OCI-M2 (cell line): Measurements from ENCODE around the gene CA11.
A peak's percentile ranks its signal among the peaks of the same experiment; 100 is the strongest.

Source experiments
- DNase-seq: peaks from one replicate; lab custom pipeline; 2025; ENCODE audit not compliant: unreplicated experiment; lab: John Stamatoyannopoulos, UW

The CA11 gene

DNA sequence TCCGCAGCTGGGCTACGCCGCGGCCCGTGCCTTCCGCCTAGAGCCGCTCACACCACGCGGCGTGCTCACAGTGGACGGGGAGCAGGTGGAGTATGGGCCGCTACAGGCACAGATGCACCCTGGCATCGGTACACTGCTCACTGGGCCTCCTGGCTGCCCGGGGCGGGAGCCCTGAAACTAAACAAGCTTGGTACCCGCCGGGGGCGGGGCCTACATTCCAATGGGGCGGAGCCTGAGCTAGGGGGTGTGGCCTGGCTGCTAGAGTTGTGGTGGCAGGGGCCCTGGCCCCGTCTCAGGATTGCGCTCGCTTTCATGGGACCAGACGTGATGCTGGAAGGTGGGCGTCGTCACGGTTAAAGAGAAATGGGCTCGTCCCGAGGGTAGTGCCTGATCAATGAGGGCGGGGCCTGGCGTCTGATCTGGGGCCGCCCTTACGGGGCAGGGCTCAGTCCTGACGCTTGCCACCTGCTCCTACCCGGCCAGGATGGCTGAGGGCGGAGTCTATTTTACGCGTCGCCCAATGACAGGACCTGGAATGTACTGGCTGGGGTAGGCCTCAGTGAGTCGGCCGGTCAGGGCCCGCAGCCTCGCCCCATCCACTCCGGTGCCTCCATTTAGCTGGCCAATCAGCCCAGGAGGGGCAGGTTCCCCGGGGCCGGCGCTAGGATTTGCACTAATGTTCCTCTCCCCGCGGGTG is 16.2 kb downstream of the CA11 start:
- no peak for DNase-seq

- no peak for DNase-seq
Measured at GRCh38 chr19:48629297-48629598, 16.7 kb downstream of the CA11 start.

DNA sequence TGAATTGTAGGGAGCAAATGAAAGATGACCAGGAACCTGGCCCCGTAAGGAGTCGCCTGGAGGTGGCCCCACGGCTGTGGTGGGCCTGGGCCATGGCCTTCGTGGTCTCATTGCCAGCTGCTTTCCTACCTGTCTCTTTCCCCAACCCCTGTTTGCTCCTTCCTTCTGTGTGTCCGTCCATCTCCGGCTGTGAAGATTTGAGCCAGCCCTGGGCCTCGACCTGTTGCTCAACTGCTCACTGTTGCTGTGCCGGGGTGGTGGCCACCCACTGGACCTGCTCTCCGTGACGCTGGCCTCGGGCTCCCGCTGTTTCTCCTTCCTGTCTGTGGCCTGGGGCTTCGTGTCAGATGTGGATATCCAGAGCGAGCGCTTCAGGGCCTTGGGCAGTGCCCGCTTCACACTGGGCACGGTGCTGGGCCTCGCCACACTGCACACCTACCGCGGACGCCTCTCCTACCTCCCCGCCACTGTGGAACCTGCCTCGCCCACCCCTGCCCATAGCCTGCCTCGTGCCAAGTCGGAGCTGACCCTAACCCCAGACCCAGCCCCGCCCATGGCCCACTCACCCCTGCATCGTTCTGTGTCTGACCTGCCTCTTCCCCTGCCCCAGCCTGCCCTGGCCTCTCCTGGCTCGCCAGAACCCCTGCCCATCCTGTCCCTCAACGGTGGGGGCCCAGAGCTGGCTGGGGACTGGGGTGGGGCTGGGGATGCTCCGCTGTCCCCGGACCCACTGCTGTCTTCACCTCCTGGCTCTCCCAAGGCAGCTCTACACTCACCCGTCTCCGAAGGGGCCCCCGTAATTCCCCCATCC is 17.3 kb downstream of the CA11 start:
- no peak for DNase-seq

DNA sequence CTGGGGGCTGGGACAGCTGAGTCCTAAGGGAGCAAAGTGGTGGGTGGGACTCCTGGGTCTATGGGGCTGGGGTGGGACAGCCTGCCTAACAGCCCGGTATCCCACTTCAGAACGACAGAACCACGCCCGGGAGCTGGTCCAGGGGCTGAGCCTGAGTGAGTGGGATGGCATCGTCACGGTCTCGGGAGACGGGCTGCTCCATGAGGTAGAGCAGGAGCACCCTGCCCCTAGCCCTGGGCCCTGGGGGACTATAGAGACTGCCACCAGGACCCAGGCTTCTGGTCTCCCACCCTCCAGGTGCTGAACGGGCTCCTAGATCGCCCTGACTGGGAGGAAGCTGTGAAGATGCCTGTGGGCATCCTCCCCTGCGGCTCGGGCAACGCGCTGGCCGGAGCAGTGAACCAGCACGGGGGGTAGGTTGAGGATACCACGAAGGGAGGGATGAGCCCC is 18.1 kb downstream of the CA11 start:
- DNase-seq: no peak

- no peak for DNase-seq
Measured at GRCh38 chr19:48627201-48627864, 18.7 kb downstream of the CA11 start.

DNA sequence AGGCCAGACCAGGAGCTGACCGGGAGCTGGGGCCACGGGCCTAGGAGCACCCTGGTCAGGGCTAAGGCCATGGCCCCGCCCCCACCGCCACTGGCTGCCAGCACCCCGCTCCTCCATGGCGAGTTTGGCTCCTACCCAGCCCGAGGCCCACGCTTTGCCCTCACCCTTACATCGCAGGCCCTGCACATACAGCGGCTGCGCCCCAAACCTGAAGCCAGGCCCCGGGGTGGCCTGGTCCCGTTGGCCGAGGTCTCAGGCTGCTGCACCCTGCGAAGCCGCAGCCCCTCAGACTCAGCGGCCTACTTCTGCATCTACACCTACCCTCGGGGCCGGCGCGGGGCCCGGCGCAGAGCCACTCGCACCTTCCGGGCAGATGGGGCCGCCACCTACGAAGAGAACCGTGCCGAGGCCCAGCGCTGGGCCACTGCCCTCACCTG is 20.1 kb downstream of the CA11 start:
- no peak for DNase-seq

DNA sequence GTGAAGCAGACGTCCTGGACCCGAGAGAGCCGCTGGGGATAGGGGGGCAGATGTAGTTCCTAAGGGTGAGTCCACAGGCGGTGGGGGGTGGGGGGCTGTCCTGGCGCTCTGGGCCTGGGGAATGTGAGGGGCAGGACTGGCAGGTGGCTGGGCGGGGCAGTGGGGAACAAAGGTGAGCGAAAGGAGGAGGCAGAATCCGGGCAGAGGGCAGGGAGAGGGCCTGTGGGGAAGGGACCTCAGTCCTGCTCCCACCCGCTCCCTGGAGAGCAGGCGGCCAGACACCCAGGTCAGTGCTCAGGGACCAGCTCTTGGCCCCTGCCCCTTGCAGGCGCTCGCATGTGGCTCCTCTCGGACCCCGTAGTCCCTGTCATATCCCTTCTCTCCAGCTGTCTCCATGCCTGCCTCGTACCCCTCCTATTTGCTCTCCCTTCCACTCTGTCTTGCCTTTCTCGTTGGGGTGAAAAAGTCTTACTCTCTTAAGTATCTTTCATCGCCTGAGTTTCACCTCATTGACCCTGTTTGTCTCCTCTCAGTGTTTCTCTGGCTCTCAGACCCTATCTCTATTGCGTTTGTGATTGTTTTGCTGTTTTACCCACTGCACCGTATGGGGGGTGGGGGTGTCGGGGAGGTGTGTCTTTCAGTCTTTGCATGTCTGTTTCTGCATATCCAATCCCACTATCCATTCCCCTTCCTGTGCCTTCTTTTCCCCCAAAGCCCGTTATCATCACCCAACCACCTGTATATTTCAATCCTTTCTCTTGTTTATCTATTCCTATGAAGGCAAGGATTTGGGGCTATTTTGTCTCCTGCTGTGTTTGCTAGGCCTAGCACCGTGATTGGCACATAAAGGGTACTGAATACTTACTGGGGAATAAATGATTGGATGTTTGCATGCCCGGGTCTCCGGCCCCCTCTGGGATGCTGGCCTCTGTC is 20.9 kb downstream of the CA11 start:
- DNase-seq: no peak

DNA sequence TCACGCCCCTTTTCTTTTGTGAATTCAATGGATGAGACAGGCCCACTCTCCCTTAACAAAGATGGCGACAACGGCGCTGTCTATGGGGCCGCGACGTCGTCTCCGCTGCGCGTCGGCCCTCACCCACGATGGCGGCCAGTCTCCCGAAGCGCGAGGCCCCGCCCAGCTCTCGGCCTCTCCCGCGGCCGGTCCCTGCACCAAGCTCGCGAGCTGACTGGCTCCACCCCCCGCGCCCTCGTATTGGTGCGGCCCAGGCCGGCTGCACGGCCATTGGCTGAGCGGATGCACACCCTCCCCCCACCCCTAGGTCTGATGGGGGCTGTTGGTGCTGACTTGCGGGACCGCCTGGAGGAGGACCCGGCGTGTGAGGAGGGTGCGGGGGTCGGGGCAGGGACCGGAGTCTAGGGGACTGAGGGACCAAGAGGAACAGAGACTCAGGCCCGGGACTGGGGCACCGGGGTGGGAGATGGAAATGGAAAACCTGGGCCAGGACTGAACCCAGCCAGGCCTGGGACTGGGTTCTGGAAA is 21.9 kb downstream of the CA11 start:
- no peak for DNase-seq

GRCh38 chr19:48623556-48624066 is 22.4 kb downstream of the CA11 start:
- DNase-seq: no peak

DNA sequence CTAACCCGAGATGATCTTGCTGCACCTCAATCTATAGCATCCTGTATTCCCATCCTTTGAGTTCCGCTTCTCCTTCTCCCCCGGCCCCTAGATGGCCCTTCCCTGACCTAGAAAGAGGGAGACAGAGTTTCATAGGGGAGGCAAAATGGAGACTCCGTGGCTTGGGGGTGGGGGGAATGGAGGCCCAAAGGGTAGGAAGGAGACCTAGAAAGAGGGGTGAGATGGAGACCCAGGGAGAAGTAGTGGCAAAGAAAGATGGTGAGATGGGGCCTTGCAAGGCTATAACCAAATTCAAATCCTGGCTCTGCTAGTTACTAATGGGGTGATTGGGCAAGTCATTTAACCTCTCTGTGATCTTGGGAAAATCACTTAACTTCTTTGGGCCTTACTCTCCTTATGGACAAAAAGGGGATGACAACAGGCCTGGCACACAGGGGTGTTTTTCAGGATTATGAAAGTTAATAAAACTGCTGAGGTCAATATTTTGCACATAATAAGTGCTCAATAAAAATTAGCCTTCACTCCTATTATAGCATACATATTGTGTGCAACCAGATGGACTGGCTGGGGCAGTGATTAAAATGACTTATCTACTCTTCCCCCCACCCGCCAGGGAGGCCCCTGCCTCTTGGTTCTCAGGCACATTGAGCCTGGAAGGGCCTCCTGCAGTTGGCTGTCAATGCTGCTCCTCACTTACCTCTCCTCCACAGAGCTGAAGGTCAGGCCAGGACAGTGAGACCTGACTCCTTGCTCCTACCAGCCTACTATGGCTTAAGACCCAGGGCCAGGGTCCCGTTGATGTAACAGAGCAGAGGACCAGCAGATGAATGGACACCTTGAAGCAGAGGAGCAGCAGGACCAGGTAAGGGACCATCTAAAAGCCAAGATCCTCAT is 26.0 kb downstream of the CA11 start:
- DNase-seq: no peak

GRCh38 chr19:48618916-48619691 is 26.9 kb downstream of the CA11 start, which contains the start of the genes RPL18 and SPHK2:
TSS of gene RPL18 (minus strand) at chr19:48619178. CDS start at chr19:48619143, 35 bp downstream.
TSS of gene SPHK2 (plus strand) at chr19:48619506. CDS start at chr19:48620515, 1,009 bp downstream.
- DNase-seq: peak; percentile 97

- DNase-seq: no peak
Measured at GRCh38 chr19:48618278-48618915, 27.6 kb downstream of the CA11 start.

- DNase-seq: no peak
Measured at GRCh38 chr19:48617146-48617937, 28.6 kb downstream of the CA11 start.

DNA sequence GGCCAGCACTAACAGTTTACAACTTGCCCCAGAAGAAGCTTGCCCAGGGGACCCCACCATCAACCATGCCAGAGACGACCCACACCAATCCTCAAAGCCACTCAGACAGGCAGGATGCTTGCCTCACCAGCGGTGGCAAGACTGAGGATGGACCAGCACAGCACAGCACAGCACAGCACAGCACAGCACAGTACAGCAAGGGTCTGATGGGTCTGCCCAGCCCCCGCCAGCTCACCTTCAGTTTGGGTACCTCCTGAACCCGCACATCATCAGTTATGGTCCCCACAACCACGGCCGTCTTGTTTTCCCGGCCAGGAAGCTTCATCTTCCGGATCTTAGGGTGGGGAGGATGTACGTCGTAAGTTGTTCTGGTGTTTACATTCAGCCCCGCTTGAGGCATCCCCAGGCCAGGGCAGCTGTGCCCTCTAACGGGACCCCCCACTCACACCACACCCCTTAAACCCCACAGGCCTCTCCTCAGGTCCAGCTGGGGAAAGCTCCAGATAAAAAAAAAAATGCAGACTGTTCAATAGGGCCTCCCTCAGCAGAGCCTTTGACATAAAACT is 29.4 kb downstream of the CA11 start:
- no peak for DNase-seq

- no peak for DNase-seq
Measured at GRCh38 chr19:48616041-48616436, 29.9 kb downstream of the CA11 start.

DNA sequence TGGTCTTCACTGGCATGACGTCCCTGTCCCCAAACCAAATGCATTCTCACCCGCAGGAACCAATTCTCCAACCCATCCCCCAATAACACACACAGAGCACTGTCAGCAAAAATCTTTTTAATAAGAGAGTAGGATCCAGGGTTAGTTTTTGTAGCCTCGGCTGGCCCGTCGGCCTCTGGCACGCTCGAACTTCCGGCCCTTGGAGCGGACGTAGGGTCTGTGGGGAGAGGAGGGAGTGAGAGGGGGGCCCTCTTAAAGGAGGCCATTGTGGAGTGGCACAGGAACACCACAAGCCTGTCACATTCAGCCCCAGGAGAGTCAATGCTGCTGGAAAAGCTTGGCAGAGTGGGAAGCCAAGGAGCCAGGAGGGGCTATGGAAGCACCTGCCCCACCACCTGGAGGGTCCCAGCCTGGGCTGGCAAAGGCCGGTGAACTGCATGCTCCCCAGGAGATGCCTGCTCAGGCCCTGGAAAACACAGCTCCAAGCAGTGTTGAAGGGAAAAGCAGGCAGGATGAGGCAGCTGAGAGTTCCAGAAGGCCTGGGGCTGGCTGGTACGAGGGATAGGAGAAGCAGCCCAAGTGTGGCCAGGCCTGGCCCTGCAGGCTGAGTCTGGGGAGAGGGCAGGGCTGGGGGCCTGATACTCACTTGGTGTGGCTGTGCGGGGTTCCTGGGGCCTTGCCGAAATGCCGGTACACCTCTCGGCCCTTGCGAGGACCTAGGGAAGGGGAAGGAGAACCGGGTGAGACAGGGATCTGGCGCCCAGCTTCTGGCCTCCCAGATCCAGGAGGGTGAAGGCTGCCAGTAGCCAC is 30.6 kb downstream of the CA11 start:
- DNase-seq: no peak
